Head of caudate nucleus (tissue), 42 donors: ENCODE measurements around the gene UCK2.

Experiments
- DNase-seq, 42 donors: peaks; one replicate each; pipeline versions ENCODE4 v3.0.0 to v3.0.0-alpha.2; 2020 to 2021; ENCODE audit warnings: mixed read lengths in 7 of 42
- intact Hi-C: fragments of 100-400 bp; cut with DNase I; formaldehyde crosslinking; loops from one replicate; pipeline ENCODE4 v1.15.0; 2022

The UCK2 gene

GRCh38 chr1:165954940-165955339 is 127.5 kb downstream of the UCK2 start:
- intact Hi-C loops = no loop called here
- DNase-seq = peak in 2 of 42 donors; percentile 13 to 17

DNA sequence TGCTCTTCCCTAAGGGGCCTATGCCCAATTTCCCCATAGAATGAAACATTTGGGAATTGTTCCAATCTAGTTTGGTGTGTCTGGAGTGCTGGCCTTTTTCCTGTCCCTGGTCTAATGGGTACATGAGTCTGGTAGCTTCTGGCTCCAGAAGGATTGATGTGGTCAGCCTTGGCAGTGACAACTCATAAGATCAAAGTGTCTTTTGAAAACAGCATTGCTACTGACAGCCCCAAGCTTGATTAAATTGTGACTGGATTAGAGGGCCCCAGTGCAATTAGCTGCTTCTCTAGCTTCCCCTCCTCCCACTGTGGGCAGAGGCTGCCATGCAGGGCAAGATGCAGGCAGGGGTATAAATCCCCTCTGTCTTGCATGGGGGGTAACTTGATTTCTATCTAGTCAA is 130.9 kb downstream of the UCK2 start:
- intact Hi-C loops = no loop called here
- no peak for DNase-seq

DNA sequence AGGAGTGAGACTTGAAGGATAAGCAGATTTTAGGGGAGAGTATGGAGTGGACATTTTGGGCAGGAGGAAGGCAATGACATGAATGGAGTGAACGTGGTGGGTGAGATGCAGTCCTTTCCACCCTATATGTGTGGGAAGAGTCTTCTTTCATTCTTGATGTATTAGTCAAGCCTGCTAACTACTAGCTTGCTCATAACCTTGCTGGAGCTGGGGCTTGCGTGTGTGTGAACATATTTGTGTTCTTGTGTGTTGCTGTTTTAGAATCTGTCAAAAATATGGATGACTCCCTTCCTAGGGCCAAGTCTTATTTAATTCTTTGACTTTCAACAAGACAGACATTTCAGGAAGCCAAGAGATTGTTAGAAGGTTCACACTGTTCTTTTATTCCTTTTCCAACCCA is 132.7 kb downstream of the UCK2 start:
- peak in 14 of 42 donors; percentile 8 to 61 (median 18) for DNase-seq
- intact Hi-C loops = no loop called here

DNA sequence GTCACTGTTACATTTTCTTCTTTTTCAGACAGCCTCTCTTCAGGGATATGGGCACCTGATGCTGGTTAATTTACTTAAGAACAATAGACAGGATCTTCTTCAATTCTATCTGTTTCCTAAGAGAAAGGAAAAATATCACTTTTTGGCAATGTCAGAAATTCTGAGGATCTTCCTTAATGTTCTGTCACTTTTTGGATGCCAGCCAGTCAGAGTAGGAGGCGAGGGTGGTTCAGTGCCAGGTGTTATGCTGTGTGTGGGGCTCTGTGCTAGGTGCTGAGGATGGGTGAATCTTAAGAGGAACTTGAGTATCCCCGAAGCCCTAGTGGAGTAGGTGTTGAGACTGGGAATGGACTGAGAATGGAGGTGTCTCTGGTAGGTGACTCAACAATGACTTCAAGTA is 133.5 kb downstream of the UCK2 start:
- intact Hi-C loops = no loop called here

More for the DNA sequence above, 133.5 kb downstream of the UCK2 start:
- peak in 41 of 42 donors; percentile 16 to 87 (median 56) for DNase-seq
